Astrocyte (in vitro differentiated cells and primary cell): ENCODE results near the gene TMEM8B. TPM values are rescaled to one million over a fixed set of nuclear protein-coding genes. Genes with fewer than 3 reads are reported as not detected.
A peak's percentile ranks its signal among the peaks of the same experiment; 100 is the strongest.

Source experiments
- DNase-seq: peaks from one replicate; pipeline ENCODE4 v3.0.0-alpha.2; 2010; ENCODE audit warnings: low read depth
- FAIRE-seq: peaks from 2 replicates; lab custom pipeline; 2011; peaks lifted over from hg19 to GRCh38; lab: Jason Lieb, UNC
- H2AFZ ChIP-seq: 2 replicates; pipeline ENCODE4 v1.6.0; 2012; ENCODE audit warnings: low read depth, low read length, inconsistent platforms
- H3K27ac ChIP-seq: 2 replicates; pipeline ENCODE4 v1.5.1; 2011; ENCODE audit warnings: low read depth, low read length, inconsistent platforms
- H3K27me3 ChIP-seq: 2 replicates; pipeline ENCODE4 v1.6.0; 2011; ENCODE audit warnings: low read length, inconsistent platforms; ENCODE audit not compliant: insufficient read depth
- H3K36me3 ChIP-seq: 2 replicates; pipeline ENCODE4 v1.5.1; 2011; ENCODE audit warnings: low read length, inconsistent platforms; ENCODE audit not compliant: insufficient read depth
- H3K4me1 ChIP-seq: 2 replicates; pipeline ENCODE4 v1.5.1; 2011; ENCODE audit warnings: low read length, inconsistent platforms; ENCODE audit not compliant: insufficient read depth
- H3K4me2 ChIP-seq: 2 replicates; pipeline ENCODE4 v1.6.0; 2012; ENCODE audit warnings: low read length, inconsistent platforms
- H3K4me3 ChIP-seq: 2 replicates; pipeline ENCODE4 v1.5.1; 2011; ENCODE audit warnings: low read depth, mild to moderate bottlenecking, low read length, inconsistent platforms; ENCODE audit not compliant: insufficient read depth
- H3K79me2 ChIP-seq: 2 replicates; pipeline ENCODE4 v1.6.0; 2012; ENCODE audit warnings: mild to moderate bottlenecking, low read length, inconsistent platforms; ENCODE audit not compliant: insufficient read depth
- H3K9ac ChIP-seq: 2 replicates; pipeline ENCODE4 v1.6.0; 2012; ENCODE audit warnings: mild to moderate bottlenecking, low read length, inconsistent platforms
- H3K9me3 ChIP-seq: 2 replicates; pipeline ENCODE4 v1.5.1; 2012; ENCODE audit warnings: low read depth, mild to moderate bottlenecking, low read length, inconsistent platforms; ENCODE audit not compliant: insufficient read depth
- H4K20me1 ChIP-seq: 2 replicates; pipeline ENCODE4 v1.6.0; 2012; ENCODE audit warnings: low read length, inconsistent platforms; ENCODE audit not compliant: insufficient read depth
- H3K27ac Mint-ChIP-seq: one replicate; pipeline ENCODE4 v1.8.0; 2021; ENCODE audit warnings: mild to moderate bottlenecking, mixed read lengths; ENCODE audit not compliant: unreplicated experiment
- H3K27me3 Mint-ChIP-seq: one replicate; pipeline ENCODE4 v1.8.0; 2021; ENCODE audit warnings: low read depth, mixed read lengths; ENCODE audit not compliant: unreplicated experiment
- H3K36me3 Mint-ChIP-seq: one replicate; pipeline ENCODE4 v1.8.0; 2021; ENCODE audit warnings: low read depth, mixed read lengths; ENCODE audit not compliant: unreplicated experiment
- H3K4me1 Mint-ChIP-seq: one replicate; pipeline ENCODE4 v1.8.0; 2021; ENCODE audit warnings: low read depth, mixed read lengths; ENCODE audit not compliant: unreplicated experiment
- H3K4me3 Mint-ChIP-seq: one replicate; pipeline ENCODE4 v1.8.0; 2021; ENCODE audit warnings: mild to moderate bottlenecking, moderate library complexity, mixed read lengths; ENCODE audit not compliant: unreplicated experiment
- H3K9me3 Mint-ChIP-seq: one replicate; pipeline ENCODE4 v1.8.0; 2021; ENCODE audit warnings: mild to moderate bottlenecking, mixed read lengths; ENCODE audit not compliant: unreplicated experiment
- EZH2 ChIP-seq: IDR thresholded peaks from 2 replicates; pipeline ENCODE4 v1.6.1; 2012; ENCODE audit warnings: mild to moderate bottlenecking, low read length, inconsistent platforms; ENCODE audit not compliant: insufficient read depth
- total RNA-seq: library from RNA; stranded (reverse); gene quantifications from 2 replicates; pipeline ENCODE4 v1.2.1, GENCODE V29; 2021
- TF ChIP-seq, protein P1 (sequence below): IDR thresholded peaks from 2 replicates; pipeline ENCODE4 v1.5.1; 2011; ENCODE audit warnings: low read depth, mild to moderate bottlenecking, inconsistent platforms, low read length, moderate library complexity; ENCODE audit not compliant: insufficient read depth

TMEM8B gene
- total RNA-seq, 1 donor from 2014 or later, result 8.9 TPM

DNA sequence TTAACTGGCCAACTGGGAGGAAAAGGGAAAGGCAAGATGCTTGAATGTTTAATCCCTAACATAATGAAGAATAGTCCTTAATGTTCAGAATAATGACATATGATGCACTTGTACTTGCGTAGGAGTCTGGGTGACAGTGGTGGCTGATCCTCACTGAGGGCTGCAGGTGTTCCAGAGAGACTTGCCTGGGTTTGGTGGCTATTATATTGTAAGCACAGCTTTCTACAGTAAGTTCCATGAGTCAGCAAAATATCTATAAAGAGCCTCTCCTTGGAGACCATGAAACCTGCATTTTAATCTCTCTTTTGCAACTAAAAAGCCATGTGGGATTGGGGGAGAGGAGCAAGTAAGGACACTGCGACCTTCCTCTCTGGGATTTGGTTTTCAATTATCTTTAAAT lies 39.5 kb upstream of the TMEM8B start:
- peaks cover 20% of the 10 kb centered on the region for H3K79me2 ChIP-seq
- no peaks in the 10 kb centered on the region for H4K20me1 ChIP-seq
- Mint-ChIP-seq H3K4me3 (no peak overlapping the region), H3K27me3 (no peaks in the 10 kb centered on the region), H3K27ac (no peak overlapping the region), H3K36me3 (peaks cover 8% of the 10 kb centered on the region), H3K4me1 (peaks cover 20% of the 10 kb centered on the region), H3K9me3 (no peaks in the 10 kb centered on the region)
- peaks cover 8% of the 10 kb centered on the region for H3K27me3 ChIP-seq
- peaks cover 18% of the 10 kb centered on the region for H3K4me1 ChIP-seq
- H3K27ac ChIP-seq, result no peak overlapping the region
- FAIRE-seq, result no peak
- no peak overlapping the region for H3K9ac ChIP-seq
- no peak overlapping the region for H3K4me2 ChIP-seq
- H2AFZ ChIP-seq, result no peak overlapping the region
- no peak overlapping the region for H3K4me3 ChIP-seq
- H3K9me3 ChIP-seq, result no peaks in the 10 kb centered on the region
- no peaks in the 10 kb centered on the region for H3K36me3 ChIP-seq
- DNase-seq, result no peak
- TF ChIP-seq, protein P1, sequence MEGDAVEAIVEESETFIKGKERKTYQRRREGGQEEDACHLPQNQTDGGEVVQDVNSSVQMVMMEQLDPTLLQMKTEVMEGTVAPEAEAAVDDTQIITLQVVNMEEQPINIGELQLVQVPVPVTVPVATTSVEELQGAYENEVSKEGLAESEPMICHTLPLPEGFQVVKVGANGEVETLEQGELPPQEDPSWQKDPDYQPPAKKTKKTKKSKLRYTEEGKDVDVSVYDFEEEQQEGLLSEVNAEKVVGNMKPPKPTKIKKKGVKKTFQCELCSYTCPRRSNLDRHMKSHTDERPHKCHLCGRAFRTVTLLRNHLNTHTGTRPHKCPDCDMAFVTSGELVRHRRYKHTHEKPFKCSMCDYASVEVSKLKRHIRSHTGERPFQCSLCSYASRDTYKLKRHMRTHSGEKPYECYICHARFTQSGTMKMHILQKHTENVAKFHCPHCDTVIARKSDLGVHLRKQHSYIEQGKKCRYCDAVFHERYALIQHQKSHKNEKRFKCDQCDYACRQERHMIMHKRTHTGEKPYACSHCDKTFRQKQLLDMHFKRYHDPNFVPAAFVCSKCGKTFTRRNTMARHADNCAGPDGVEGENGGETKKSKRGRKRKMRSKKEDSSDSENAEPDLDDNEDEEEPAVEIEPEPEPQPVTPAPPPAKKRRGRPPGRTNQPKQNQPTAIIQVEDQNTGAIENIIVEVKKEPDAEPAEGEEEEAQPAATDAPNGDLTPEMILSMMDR, result no peak
- no peak for TF ChIP-seq EZH2

- Histone ChIP-seq H2AFZ (no peak overlapping the region), H4K20me1 (peaks cover under 1% of the 10 kb centered on the region), H3K27me3 (peaks cover 8% of the 10 kb centered on the region), H3K9ac (no peak overlapping the region), H3K36me3 (no peaks in the 10 kb centered on the region), H3K4me1 (peaks cover 20% of the 10 kb centered on the region), H3K9me3 (no peaks in the 10 kb centered on the region), H3K4me3 (no peak overlapping the region), H3K4me2 (no peak overlapping the region), H3K27ac (no peak overlapping the region), H3K79me2 (peaks cover 24% of the 10 kb centered on the region)
- DNase-seq, result no peak
- no peaks in the 10 kb centered on the region for H3K27me3 Mint-ChIP-seq
- H3K9me3 Mint-ChIP-seq, result no peaks in the 10 kb centered on the region
- no peak overlapping the region for H3K27ac Mint-ChIP-seq
- H3K36me3 Mint-ChIP-seq, result peaks cover 8% of the 10 kb centered on the region
- H3K4me3 Mint-ChIP-seq, result no peak overlapping the region
- FAIRE-seq, result no peak
- TF ChIP-seq EZH2, result no peak
- TF ChIP-seq, protein P1, result no peak
- peaks cover 24% of the 10 kb centered on the region for H3K4me1 Mint-ChIP-seq
Measured at GRCh38 chr9:35790025-35790384, 39.0 kb upstream of the TMEM8B start.

GRCh38 chr9:35790385-35791296 lies 38.4 kb upstream of the TMEM8B start:
- H3K4me3 Mint-ChIP-seq, result peak overlapping the region; percentile 71
- H3K9ac ChIP-seq, result peak overlapping the region; percentile 37
- H2AFZ ChIP-seq, result peak overlapping the region; percentile 91
- H3K27me3 ChIP-seq, result peaks cover 3% of the 10 kb centered on the region
- H3K4me1 Mint-ChIP-seq, result peaks cover 31% of the 10 kb centered on the region
- H4K20me1 ChIP-seq, result peaks cover 3% of the 10 kb centered on the region
- no peak overlapping the region for H3K4me3 ChIP-seq
- H3K36me3 Mint-ChIP-seq, result peaks cover 7% of the 10 kb centered on the region
- TF ChIP-seq, protein P1, result peak; percentile 91
- no peak for TF ChIP-seq EZH2
- peak; percentile 63 for DNase-seq
- H3K27ac ChIP-seq, result no peak overlapping the region
- H3K27me3 Mint-ChIP-seq, result no peaks in the 10 kb centered on the region
- no peaks in the 10 kb centered on the region for H3K9me3 Mint-ChIP-seq
- peak overlapping the region; percentile 78 for H3K4me2 ChIP-seq
- H3K4me1 ChIP-seq, result peaks cover 27% of the 10 kb centered on the region
- peaks cover 24% of the 10 kb centered on the region for H3K79me2 ChIP-seq
- FAIRE-seq, result no peak
- no peaks in the 10 kb centered on the region for H3K9me3 ChIP-seq
- H3K27ac Mint-ChIP-seq, result peak overlapping the region; percentile 75
- no peaks in the 10 kb centered on the region for H3K36me3 ChIP-seq
